MG63 (cell line): ENCODE measurements around the gene ADPRHL1. TPM values are rescaled to one million over a fixed set of nuclear protein-coding genes. Genes with fewer than 3 reads are reported as not detected.
"Not testable (repeated sequence)": the region's sequence is repeated elsewhere in the genome, so short reads cannot be mapped to it uniquely, and the experiment has no call there.

ENCODE experiments used
- DNase-seq: peaks from one replicate; pipeline ENCODE4 v3.0.0-alpha.2; 2020
- H3K27me3 ChIP-seq: fragments of 250-450 bp; sonication (Bioruptor Pico); 2 replicates; pipeline ENCODE4 v1.5.1; 2020; ENCODE audit warnings: mild to moderate bottlenecking, moderate library complexity
- H3K36me3 ChIP-seq: fragments of 250-450 bp; sonication (Bioruptor Pico); 2 replicates; pipeline ENCODE4 v1.5.1; 2020; ENCODE audit warnings: mild to moderate bottlenecking, moderate library complexity
- H3K4me3 ChIP-seq: fragments of 250-450 bp; sonication (Bioruptor Pico); 2 replicates; pipeline ENCODE4 v1.5.1; 2020; ENCODE audit warnings: mild to moderate bottlenecking, moderate library complexity
- H3K9me3 ChIP-seq: fragments of 250-450 bp; sonication (Bioruptor Pico); 2 replicates; pipeline ENCODE4 v1.5.1; 2020; ENCODE audit warnings: mild to moderate bottlenecking, moderate library complexity
- total RNA-seq: library from RNA; depleted of rRNA; stranded (reverse); fragments of >200 nt; shearing (Covaris generic); gene quantifications from 2 replicates; pipeline ENCODE4 v1.2.3, GENCODE V29; 2014; ENCODE audit warnings: low replicate concordance

Gene ADPRHL1
- total RNA-seq, 1 experiment from 2014 or later, result 2.8 TPM

DNA sequence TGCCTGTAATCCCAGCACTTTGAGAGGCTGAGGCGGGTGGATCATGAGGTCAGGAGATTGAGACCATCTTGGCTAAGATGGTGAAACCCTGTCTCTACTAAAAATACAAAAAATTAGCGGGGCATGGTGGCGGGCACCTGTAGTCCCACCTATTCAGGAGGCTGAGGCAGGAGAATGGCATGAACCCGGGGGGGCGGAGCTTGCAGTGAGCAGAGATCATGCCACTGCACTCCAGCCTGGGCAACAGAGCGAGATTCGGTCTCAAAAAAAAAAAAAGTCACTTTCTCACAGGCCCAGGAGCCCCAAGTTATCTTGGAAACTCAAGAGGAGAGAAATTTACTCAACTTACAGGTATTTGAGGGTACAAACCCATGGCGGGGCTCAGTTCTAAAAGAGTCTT is 63.7 kb downstream of the ADPRHL1 start:
- DNase-seq, H3K27me3 ChIP-seq, H3K36me3 ChIP-seq, H3K4me3 ChIP-seq: not testable (repeated sequence)
- H3K9me3 ChIP-seq, result peaks cover 10% of the 10 kb centered on the region; the same call in 1 of the 2 replicates

- Histone ChIP-seq H3K4me3 (no peak overlapping the region), H3K9me3 (peaks cover 22% of the 10 kb centered on the region), H3K27me3 (no peaks in the 10 kb centered on the region), H3K36me3 (no peaks in the 10 kb centered on the region)
- no peak for DNase-seq
Observed at GRCh38 chr13:113387396-113387795, 65.9 kb downstream of the ADPRHL1 start.

DNA sequence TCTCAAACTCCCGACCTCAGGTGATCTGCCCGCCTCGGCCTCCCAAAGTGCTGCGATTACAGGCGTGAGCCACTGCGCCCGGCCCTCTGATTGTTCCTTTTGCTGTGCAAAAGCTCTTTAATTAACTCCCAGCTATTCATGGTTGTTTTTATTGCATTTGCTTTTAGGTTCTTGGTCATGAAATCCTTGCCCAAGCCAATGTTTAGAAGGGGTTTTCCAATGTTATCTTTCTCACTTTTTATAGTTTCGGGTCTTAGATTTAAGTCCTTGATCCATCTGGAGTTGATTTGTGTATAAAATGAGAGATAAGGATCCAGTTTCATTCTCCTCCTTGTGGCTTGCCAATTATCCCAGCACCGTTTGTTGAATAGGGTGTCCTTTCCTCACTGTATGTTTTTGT is 70.2 kb downstream of the ADPRHL1 start:
- H3K9me3 ChIP-seq, result peaks cover 27% of the 10 kb centered on the region
- no peak overlapping the region for H3K4me3 ChIP-seq
- no peaks in the 10 kb centered on the region for H3K27me3 ChIP-seq
- no peaks in the 10 kb centered on the region for H3K36me3 ChIP-seq
- no peak for DNase-seq

- DNase-seq, H3K4me3 ChIP-seq, H3K36me3 ChIP-seq, H3K27me3 ChIP-seq: not testable (repeated sequence)
- peaks cover 27% of the 10 kb centered on the region for H3K9me3 ChIP-seq
Observed at GRCh38 chr13:113382542-113382941, 70.7 kb downstream of the ADPRHL1 start.

- DNase-seq, result no peak
- Histone ChIP-seq H3K27me3 (no peaks in the 10 kb centered on the region), H3K4me3 (no peak overlapping the region)
Observed at GRCh38 chr13:113378825-113379224, 74.5 kb downstream of the ADPRHL1 start.

DNA sequence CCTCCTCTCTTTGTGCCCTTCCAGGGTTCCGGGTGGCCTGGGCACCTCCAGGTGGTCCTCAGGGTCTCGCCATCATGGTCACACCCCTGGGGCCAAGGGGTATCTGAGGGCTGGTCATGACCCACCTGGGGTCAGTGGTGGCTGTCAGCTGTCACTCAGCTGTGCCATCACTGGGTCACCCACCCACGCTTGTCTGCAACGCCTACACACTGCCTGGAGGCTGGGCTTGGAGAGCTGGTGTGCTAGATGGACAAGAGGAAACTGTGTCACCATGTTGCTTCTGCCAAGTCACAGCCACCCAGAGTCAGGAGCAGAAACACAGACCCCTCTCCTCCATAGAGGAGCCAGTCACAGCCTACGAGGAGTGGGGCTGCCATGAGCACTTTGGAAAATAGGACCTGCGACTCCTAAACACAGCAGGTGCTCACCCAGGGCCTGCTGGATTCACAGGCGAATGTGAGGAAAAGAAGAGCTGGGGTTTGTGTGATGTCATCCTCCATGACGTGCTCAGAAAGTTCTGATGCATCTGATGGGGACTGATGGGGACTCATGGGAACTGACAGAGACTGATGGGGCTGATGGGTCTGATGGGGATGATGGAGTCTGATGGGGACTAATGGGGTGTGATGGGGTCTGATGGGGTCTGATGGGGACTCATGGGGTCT is 78.6 kb downstream of the ADPRHL1 start:
- Histone ChIP-seq H3K27me3 (no peaks in the 10 kb centered on the region), H3K9me3 (no peaks in the 10 kb centered on the region), H3K4me3 (no peak overlapping the region), H3K36me3 (no peaks in the 10 kb centered on the region)
- DNase-seq, result no peak

More at GRCh38 chr13:113378825-113379224, 74.5 kb downstream of the ADPRHL1 start:
- Histone ChIP-seq H3K9me3 (peaks cover 9% of the 10 kb centered on the region), H3K36me3 (no peaks in the 10 kb centered on the region)

DNA sequence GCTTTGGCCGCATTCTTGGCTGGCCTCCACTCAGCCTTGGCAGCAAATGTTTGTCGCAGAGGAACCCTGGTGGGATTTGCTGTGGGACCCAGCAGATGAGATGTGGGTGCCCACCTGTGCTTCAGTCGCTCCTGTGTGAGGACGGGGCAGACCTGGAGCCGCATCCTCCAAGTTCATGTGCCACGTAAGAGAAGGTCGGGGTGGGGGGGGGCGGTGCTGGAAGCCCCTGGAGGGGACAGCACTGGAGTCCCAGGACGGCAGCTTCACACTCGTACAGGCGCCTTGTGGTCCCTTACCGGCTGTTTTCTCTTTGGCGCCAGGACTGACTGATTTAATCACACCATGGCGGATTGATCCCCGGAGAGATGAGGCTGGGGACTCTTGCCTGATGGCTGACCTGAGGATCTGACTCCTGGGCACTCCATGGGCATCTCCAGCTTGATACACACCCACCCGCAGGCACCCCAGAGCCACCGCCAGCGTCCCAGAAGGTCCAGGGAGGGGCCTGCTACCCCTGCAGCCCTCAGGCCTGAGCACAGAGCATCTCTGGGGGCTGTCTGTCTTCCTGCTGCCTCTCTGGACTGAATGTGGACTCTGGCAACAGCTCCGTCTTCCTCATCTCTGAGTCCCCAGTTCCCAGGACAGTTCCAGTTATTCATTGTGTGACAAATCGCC is 79.3 kb downstream of the ADPRHL1 start:
- Histone ChIP-seq H3K9me3 (no peaks in the 10 kb centered on the region), H3K27me3 (no peaks in the 10 kb centered on the region), H3K36me3 (no peaks in the 10 kb centered on the region), H3K4me3 (no peak overlapping the region)
- no peak for DNase-seq

DNA sequence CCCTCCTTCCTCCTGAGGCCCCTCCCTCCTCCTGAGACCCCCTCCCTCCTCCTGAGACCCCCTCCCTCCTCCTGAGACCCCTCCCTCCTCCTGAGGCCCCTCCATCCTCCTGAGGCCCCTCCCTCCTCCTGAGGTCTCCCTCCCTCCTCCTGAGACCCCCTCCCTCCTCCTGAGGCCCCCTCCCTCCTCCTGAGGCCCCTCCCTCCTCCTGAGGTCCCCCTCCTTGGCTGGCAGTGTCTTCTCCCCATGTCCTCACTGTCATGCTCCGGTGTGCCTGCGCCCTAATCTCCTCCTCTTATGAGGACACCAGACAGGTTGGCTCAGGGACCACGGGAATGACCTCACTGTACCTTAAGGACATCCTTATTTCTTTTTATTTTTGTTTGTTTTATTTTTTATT is 81.6 kb downstream of the ADPRHL1 start:
- H3K27me3 ChIP-seq, H3K4me3 ChIP-seq, H3K9me3 ChIP-seq, H3K36me3 ChIP-seq, DNase-seq: not testable (repeated sequence)

DNA sequence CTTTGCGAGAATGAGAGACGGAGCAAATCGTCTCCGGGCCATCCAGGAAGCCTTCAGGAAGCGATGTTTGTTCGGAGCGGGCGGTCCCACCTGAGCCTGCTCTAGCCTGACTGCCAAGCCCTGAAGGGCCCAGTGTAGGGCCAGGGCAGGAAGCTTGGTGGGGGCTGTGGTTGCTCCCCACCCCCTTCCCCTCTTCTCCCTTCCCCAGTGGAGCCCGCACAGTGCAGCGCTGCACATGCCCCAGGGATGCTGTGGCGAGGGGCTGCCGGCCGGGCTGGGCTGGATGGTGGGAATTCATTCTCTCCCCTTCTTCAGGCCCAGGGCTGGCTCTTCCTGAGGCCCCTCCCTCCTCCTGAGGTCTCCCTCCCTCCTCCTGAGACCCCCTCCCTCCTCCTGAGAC is 82.2 kb downstream of the ADPRHL1 start:
- Histone ChIP-seq H3K9me3 (no peaks in the 10 kb centered on the region), H3K4me3 (no peak overlapping the region), H3K36me3 (no peaks in the 10 kb centered on the region), H3K27me3 (no peaks in the 10 kb centered on the region)
- DNase-seq, result no peak

DNA sequence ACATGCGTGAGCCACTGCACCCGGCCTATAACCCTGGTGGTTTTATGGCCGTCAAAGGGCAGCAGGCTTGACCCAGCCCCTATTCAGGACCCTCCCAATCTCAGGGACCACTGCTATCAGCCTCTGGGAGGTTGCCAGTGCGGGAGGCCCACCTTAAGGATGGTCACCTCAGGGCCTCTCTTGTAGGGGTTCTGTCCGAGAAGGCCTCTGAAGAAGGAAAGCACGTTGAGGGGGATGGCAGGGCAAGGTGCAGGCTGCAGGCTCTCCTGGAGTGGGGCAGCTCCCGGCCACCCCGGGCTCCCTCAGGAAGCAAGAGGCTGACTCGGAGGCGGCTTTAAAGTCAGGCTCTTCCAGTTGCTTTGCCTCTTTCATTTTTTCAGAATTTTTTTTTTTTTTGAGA is 83.4 kb downstream of the ADPRHL1 start:
- Histone ChIP-seq H3K36me3 (no peaks in the 10 kb centered on the region), H3K4me3 (no peak overlapping the region), H3K9me3 (no peaks in the 10 kb centered on the region), H3K27me3 (no peaks in the 10 kb centered on the region)
- DNase-seq, result no peak

GRCh38 chr13:113369189-113369588 is 84.1 kb downstream of the ADPRHL1 start:
- H3K9me3 ChIP-seq, result no peaks in the 10 kb centered on the region
- no peak overlapping the region for H3K4me3 ChIP-seq
- no peaks in the 10 kb centered on the region for H3K36me3 ChIP-seq
- no peaks in the 10 kb centered on the region for H3K27me3 ChIP-seq
- DNase-seq, result no peak

DNA sequence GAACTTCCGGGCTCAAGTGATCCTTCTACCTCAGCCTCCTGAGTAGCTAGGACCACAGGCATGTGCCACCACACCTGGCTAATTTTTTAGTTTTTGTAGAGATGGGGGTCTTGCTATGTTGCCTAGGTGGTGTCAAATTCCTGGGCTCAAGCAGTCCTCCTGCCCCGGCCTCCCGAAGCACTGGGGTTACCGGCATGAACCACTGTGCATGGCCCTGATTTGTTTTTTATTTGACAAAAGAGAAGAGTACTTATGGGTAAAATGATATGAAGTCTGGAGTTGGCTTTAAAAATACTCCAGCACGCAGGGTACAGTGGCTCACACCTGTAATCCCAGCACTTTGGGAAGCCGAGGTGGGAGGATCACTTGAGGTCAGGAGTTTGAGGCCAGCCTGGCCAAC is 84.9 kb downstream of the ADPRHL1 start:
- H3K4me3 ChIP-seq, DNase-seq, H3K27me3 ChIP-seq, H3K36me3 ChIP-seq, H3K9me3 ChIP-seq: not testable (repeated sequence)

- DNase-seq, result no peak
- Histone ChIP-seq H3K9me3 (no peaks in the 10 kb centered on the region), H3K36me3 (no peaks in the 10 kb centered on the region), H3K27me3 (peaks cover 10% of the 10 kb centered on the region), H3K4me3 (no peak overlapping the region)
Observed at GRCh38 chr13:113367771-113368170, 85.5 kb downstream of the ADPRHL1 start.

DNA sequence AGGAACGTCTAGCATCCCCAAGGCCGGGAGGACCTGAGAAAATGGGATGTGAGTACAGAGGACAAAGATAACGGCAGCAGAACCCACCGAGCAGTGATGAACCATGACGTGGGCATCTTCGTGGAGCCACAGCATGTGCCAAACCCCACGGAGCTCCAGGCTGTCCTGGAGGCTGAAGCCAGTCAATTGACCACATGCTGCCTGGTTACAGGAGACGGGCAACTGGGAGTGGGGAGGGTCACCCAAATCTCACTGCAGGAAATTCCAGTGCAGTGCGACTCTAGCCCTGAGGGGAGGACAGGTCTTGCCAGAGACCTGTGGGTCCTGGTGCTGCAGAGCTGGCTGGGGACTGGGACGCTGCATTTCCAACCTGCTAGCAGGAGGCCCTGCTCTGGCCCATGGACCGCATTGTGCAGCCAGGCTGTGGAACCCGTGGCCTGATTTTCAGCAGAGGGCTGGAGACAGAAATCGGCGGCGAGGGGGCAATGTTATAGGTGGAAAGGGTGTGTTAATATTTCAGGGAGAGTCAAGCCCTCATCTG is 86.2 kb downstream of the ADPRHL1 start:
- no peaks in the 10 kb centered on the region for H3K36me3 ChIP-seq
- no peaks in the 10 kb centered on the region for H3K9me3 ChIP-seq
- no peak overlapping the region for H3K4me3 ChIP-seq
- DNase-seq, result no peak
- H3K27me3 ChIP-seq, result peaks cover 15% of the 10 kb centered on the region

GRCh38 chr13:113365971-113366588 is 87.2 kb downstream of the ADPRHL1 start:
- H3K9me3 ChIP-seq, result no peaks in the 10 kb centered on the region
- peaks cover 19% of the 10 kb centered on the region for H3K27me3 ChIP-seq
- no peak for DNase-seq
- H3K4me3 ChIP-seq, result no peak overlapping the region
- no peaks in the 10 kb centered on the region for H3K36me3 ChIP-seq

DNA sequence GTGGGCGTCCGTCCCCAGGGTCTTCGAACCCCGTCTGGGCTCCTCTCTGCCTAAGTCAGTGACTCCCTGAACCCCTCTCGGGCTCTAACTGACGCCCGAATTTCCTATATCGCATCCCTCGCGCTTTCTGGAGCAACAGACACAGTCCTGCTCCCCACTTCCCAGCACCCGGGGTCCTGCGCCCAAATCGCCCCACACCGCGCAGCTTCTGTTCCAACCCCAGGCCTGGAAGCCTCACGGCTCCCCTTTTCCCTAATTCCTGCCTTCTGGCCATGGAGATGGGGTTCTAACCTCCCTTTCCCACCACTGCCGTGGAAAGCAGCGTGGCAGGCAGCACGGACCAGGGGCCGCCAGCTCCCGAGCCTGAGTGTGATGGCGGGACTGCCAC is 87.7 kb downstream of the ADPRHL1 start:
- Histone ChIP-seq H3K9me3 (no peaks in the 10 kb centered on the region), H3K4me3 (no peak overlapping the region), H3K36me3 (no peaks in the 10 kb centered on the region), H3K27me3 (peaks cover 19% of the 10 kb centered on the region)
- DNase-seq, result no peak

DNA sequence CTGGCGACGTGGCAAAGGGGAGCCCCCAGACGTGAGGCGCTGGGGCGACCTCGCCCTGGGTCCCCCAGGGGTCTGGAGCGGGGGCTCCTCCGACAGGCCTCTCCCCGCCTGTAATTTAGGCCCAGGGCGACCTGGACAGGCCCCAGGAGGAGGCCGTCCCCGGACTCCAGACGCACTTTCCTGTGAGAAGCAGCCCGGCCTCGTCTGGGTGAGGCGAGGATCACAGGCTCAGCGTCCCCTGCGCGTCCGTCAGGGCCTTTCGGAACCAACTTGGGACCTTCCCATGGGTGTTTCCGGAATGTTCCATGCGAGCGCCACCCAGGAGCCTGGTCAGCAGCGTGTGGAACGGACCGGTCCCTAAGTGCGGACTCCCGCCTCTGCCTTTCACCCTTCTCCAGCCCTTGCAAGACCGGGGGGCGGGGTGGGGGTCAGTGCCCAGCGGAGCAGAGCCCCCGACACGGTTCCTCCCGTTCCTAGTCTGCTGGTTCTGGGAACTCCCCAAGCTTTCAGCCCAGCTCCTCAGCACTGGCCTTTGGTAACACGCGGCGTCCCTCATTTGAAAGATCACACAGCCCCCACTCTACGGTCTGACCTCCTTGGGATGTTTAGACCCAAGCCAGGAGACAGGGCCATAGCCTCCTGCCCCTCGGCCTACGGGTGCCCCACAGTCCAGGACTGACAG is 88.2 kb downstream of the ADPRHL1 start:
- Histone ChIP-seq H3K4me3 (no peak overlapping the region), H3K36me3 (no peaks in the 10 kb centered on the region), H3K9me3 (no peaks in the 10 kb centered on the region), H3K27me3 (peaks cover 23% of the 10 kb centered on the region)
- DNase-seq, result no peak
